Left ventricle myocardium inferior (tissue), 1 donor: ENCODE data around the gene PGLYRP1. TPM values are rescaled to one million over a fixed set of nuclear protein-coding genes. Genes with fewer than 3 reads are reported as not detected.

ENCODE experiments used
- DNase-seq: peaks from one replicate; pipeline ENCODE4 v3.0.0-alpha.2; 2020
- H3K27ac ChIP-seq: fragments of 200-600 bp; replicated peaks from 2 replicates; pipeline ENCODE4 v1.8.0; 2021
- H3K27me3 ChIP-seq: fragments of 200-600 bp; 2 replicates; pipeline ENCODE4 v1.8.0; 2021; ENCODE audit warnings: low read depth
- H3K36me3 ChIP-seq: fragments of 200-600 bp; 2 replicates; pipeline ENCODE4 v1.8.0; 2021
- H3K4me1 ChIP-seq: fragments of 200-600 bp; 2 replicates; pipeline ENCODE4 v1.8.0; 2021
- H3K4me3 ChIP-seq: fragments of 200-600 bp; 2 replicates; pipeline ENCODE4 v1.8.0; 2021; ENCODE audit warnings: mild to moderate bottlenecking, moderate library complexity
- H3K9me3 ChIP-seq: fragments of 200-600 bp; replicated peaks from 2 replicates; pipeline ENCODE4 v1.8.0; 2021
- intact Hi-C: fragments of 100-400 bp; cut with micrococcal nuclease; formaldehyde crosslinking; loops from one replicate; pipeline ENCODE4 v1.11.0; 2022
- total RNA-seq: library from RNA; stranded (reverse); fragmentation: NEBNext Ultra II Directional; extraction: Animal tissue kit (Norgen Biotek cat#: 25700); gene quantifications from one replicate; pipeline ENCODE4 v1.2.1, GENCODE V29; 2021
- TF ChIP-seq, protein P1 (sequence below): fragments of 200-600 bp; IDR thresholded peaks from 2 replicates; pipeline ENCODE4 v1.8.0; 2021; ENCODE audit warnings: antibody characterized with exemption, mild to moderate bottlenecking, borderline replicate concordance
- donor health status: DM: no; HTN: yes; CAD: no; lungs with severe emphysema.

PGLYRP1 gene
- total RNA-seq, 1 donor from 2014 or later, result not detected

DNA sequence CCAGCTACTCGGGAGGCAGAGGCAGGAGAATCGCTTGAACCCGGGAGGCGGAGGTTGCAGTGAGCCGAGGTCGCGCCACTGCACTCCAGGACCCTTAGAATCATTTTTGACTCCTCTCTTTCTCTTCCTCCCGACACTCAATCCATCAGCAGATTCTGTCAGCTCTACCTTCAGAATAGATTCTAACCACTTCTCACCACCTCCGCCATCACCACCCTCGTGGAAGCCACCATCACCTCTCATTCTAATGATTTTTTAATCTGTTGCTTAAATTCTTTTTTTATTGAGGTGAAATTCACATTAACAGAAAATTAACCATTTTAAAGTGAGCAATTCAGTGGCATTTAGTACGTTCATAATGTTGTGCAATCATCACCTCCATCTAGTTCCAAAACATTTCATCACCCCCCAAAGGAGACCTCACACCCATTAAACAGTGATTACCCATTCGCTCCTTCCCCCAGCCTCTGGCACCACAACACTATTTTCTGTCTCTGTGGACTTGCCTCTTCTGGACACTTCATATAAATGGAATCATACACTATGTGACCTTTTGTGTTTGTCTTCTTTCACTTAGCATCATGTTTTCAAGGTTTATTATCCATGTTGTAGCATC lies 32.6 kb downstream of the PGLYRP1 start:
- Histone ChIP-seq H3K9me3 (no peaks in the 10 kb centered on the region), H3K4me3 (no peak overlapping the region), H3K36me3 (no peaks in the 10 kb centered on the region), H3K27ac (no peak overlapping the region), H3K4me1 (peaks cover 5% of the 10 kb centered on the region), H3K27me3 (no peaks in the 10 kb centered on the region)
- intact Hi-C loops, result no loop called here
- TF ChIP-seq, protein P1, sequence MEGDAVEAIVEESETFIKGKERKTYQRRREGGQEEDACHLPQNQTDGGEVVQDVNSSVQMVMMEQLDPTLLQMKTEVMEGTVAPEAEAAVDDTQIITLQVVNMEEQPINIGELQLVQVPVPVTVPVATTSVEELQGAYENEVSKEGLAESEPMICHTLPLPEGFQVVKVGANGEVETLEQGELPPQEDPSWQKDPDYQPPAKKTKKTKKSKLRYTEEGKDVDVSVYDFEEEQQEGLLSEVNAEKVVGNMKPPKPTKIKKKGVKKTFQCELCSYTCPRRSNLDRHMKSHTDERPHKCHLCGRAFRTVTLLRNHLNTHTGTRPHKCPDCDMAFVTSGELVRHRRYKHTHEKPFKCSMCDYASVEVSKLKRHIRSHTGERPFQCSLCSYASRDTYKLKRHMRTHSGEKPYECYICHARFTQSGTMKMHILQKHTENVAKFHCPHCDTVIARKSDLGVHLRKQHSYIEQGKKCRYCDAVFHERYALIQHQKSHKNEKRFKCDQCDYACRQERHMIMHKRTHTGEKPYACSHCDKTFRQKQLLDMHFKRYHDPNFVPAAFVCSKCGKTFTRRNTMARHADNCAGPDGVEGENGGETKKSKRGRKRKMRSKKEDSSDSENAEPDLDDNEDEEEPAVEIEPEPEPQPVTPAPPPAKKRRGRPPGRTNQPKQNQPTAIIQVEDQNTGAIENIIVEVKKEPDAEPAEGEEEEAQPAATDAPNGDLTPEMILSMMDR, result no peak
- no peak for DNase-seq

DNA sequence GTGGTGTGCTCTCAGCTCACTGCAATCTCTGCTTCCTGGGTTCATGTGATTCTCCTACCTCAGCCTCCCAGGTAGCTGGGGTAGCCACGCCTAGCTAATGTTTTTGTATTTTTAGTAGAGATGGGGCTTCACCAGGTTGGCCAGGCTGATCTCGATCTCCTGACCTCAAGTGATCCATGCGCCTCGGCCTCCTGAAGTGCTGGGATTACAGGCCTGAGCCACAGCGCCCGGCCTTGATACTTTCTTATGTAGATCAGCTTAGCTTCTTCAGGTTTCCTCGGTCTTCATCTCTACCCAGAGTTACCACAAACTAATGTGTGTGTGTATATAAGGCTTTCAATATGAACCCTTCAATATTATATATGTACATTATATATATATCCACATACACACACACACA lies 37.5 kb downstream of the PGLYRP1 start:
- H3K9me3 ChIP-seq, result no peaks in the 10 kb centered on the region
- H3K4me1 ChIP-seq, result no peaks in the 10 kb centered on the region
- H3K4me3 ChIP-seq, result no peak overlapping the region
- H3K27ac ChIP-seq, result no peak overlapping the region
- TF ChIP-seq, protein P1, result no peak
- no peaks in the 10 kb centered on the region for H3K36me3 ChIP-seq
- peaks cover 34% of the 10 kb centered on the region for H3K27me3 ChIP-seq
- intact Hi-C loops, result no loop called here
- DNase-seq, result no peak

DNA sequence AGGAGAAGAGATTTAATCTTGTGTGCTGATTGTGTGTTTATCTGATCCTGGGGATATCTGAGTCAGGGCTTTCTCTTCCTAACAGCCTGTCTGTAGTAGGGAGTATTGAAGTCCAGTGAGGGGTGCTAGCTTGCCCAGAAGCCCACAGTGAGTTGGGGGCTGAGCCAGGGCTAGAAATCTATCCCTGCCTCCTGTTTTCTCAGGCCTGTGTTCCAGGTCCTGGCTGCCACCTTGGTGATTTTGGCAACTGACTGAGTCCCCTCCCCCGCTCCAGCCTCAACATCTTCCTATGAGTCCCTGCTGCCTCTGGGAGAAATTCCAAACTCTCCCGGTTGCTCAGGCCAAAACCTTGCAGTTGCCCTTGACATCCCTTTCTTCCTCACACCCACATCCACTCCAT lies 41.5 kb downstream of the PGLYRP1 start:
- Histone ChIP-seq H3K4me3 (no peak overlapping the region), H3K36me3 (no peaks in the 10 kb centered on the region), H3K9me3 (no peaks in the 10 kb centered on the region), H3K4me1 (no peaks in the 10 kb centered on the region), H3K27me3 (peaks cover 56% of the 10 kb centered on the region), H3K27ac (no peak overlapping the region)
- TF ChIP-seq, protein P1, result no peak
- DNase-seq, result no peak
- intact Hi-C loops, result no loop called here

DNA sequence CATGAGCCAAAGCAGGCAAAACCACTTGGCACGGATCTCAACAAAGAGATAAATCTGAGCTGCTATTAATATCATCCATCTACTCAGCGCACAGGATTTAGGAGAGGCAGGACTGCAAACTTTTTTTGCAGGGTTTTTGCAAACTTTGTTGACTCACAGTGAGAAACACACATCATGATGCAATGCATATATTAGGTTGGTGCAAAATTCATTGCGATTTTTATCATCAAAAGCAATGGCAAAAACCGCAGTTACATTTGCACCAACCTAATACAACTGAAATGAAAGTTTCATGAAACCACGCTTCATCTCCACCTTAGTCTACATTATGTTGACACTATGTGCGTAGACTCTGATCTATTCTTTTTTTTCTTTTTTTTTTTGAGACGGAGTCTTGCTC lies 44.7 kb downstream of the PGLYRP1 start:
- intact Hi-C loops, result no loop called here
- TF ChIP-seq, protein P1, result no peak
- Histone ChIP-seq H3K27ac (no peak overlapping the region), H3K4me3 (no peak overlapping the region), H3K4me1 (peaks cover 7% of the 10 kb centered on the region), H3K27me3 (peaks cover 74% of the 10 kb centered on the region), H3K9me3 (no peaks in the 10 kb centered on the region), H3K36me3 (no peaks in the 10 kb centered on the region)
- DNase-seq, result no peak

DNA sequence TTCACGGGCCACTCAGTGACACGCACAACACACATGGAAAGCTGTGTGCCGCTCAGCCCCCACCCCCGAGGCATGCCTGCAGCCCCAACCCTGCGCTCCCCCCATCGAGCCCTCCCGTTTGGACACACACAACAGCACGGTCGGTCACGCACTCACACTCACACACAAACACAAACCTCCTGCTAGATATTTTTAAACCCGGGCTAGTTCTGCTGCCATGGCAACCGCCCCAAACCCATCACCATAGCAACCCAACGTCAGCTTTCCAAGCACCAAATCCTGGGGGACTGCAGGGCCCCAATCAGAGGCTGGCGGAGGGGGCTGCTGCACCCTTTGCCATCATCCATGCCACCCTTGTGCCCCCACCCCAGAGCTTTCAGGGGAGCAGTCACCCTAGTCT lies 46.7 kb downstream of the PGLYRP1 start:
- no peaks in the 10 kb centered on the region for H3K9me3 ChIP-seq
- no peak for DNase-seq
- no peak overlapping the region for H3K4me3 ChIP-seq
- no peak overlapping the region for H3K27ac ChIP-seq
- no peaks in the 10 kb centered on the region for H3K36me3 ChIP-seq
- TF ChIP-seq, protein P1, result no peak
- peaks cover 14% of the 10 kb centered on the region for H3K4me1 ChIP-seq
- intact Hi-C loops, result no loop called here
- peaks cover 76% of the 10 kb centered on the region for H3K27me3 ChIP-seq
